ENCODE results near the gene ALDH1B1.
"Not testable (repeated sequence)": the region's sequence is repeated elsewhere in the genome, so short reads cannot be mapped to it uniquely, and the experiment has no call there.

ALDH1B1 gene

GRCh38 chr9:38395653-38396370 lies 3.3 kb downstream of the ALDH1B1 start:
- no peak overlapping the region for H3K27ac ChIP-seq
- TF ChIP-seq ZFX (IDR thresholded peaks at IDR 0.05) (no peak), CTCF (conservative IDR thresholded peaks at IDR 0.05) (no peak)

DNA sequence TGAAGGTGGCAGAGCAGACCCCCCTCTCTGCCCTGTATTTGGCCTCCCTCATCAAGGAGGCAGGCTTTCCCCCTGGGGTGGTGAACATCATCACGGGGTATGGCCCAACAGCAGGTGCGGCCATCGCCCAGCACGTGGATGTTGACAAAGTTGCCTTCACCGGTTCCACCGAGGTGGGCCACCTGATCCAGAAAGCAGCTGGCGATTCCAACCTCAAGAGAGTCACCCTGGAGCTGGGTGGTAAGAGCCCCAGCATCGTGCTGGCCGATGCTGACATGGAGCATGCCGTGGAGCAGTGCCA lies 3.8 kb downstream of the ALDH1B1 start:
- TF ChIP-seq ZFX (IDR thresholded peaks at IDR 0.05): no peak
- TF ChIP-seq CTCF (conservative IDR thresholded peaks at IDR 0.05): no peak
- H3K27ac ChIP-seq: no peak overlapping the region

- H3K27ac ChIP-seq: not testable (repeated sequence)
Measured at GRCh38 chr9:38399191-38399590, 6.7 kb downstream of the ALDH1B1 start.

DNA sequence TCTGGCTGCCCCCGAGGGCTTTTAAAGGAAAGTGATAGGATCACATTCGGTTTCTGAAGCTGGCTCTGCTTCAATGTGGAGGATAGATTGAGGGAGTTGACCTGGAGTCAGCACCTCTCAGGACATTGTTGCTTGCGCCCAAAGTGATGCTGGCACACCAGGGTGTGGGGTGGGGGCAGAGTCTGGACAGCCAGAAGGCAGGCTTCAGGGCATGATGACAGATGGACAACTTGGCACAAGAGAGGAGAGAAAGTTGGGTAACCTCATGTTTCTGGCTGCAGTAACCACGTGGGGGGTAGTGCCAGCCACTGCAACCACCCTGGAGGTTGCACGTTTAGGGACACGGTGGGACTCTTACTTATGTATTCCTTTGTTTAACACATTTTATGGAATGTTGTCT lies 9.5 kb downstream of the ALDH1B1 start:
- TF ChIP-seq CTCF (conservative IDR thresholded peaks at IDR 0.05) (no peak), ZFX (IDR thresholded peaks at IDR 0.05) (no peak)
- no peak overlapping the region for H3K27ac ChIP-seq

GRCh38 chr9:38404314-38404713 lies 11.8 kb downstream of the ALDH1B1 start:
- TF ChIP-seq CTCF (conservative IDR thresholded peaks at IDR 0.05) (no peak), ZFX (IDR thresholded peaks at IDR 0.05) (no peak)
- H3K27ac ChIP-seq: no peak overlapping the region

DNA sequence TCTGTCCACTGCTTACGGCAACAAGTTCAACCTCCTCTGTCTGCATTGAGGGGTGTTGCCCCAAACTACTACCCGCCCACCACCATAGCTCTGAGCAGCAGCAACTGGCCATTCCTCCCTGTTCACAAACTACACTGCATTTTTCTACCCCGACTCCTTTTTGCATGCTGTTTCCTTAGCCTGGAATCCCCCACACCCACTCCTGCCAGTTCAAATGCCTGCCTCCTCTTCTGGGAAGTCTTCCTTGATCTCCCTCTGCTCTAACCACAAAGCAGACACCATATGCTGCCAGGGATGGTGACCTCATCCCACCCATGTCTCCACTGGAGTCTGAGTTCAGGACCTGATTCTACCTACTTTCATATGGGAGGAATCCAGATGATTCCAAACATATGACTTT lies 13.3 kb downstream of the ALDH1B1 start:
- TF ChIP-seq CTCF (conservative IDR thresholded peaks at IDR 0.05) (no peak), ZFX (IDR thresholded peaks at IDR 0.05) (no peak)
- no peak overlapping the region for H3K27ac ChIP-seq

DNA sequence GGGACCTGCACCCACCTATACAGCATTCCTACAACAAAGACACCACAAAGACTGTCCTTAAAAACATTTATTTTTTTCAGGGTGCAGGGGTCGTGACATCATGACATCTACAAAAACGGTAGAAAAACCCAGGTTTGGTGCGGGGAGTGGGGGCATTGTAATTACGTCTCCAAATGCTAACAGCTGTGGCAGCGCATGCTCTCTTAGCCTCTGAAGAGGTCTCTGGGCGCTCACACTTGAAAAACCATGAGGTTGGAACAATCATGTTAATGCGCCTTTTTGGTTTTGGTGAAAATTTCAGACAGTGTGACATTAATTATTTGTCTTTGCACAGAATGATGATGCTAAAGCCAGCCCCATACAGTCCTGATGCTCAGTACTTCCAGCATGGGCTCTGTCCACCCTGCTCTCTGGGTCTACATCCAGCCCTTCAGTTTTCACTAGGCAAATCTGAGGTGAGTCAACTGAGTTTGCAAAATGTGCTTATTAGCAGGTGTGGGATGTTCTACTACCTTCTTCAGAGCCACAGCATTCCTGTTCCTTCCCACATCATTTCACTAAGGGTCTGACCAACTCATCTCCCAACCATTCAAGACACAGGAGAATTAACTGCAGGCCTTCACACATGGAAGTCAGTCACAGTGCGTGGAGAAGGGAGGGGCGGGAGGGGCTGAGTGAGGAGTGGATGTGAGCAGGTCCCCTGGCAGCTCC lies 14.1 kb downstream of the ALDH1B1 start:
- no peak overlapping the region for H3K27ac ChIP-seq
- TF ChIP-seq ZFX (IDR thresholded peaks at IDR 0.05): no peak

DNA sequence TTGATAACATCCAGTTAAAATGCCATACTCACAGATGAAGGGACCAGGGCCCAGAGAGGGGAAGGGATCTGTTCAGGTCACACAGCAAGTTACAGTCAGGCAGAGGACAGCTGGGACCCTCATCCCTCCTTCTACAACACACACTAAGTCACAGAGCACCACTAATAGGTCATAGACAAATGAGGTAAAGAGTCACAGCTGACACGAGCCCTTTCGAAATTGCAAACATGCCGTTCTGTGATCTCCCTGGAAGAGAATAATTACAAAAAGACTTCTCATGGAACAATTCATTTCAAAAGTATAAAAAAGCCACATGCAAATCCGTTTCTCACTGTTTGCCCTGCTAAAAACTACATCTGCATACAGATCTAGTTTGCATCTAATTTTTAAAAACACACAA lies 16.2 kb downstream of the ALDH1B1 start:
- TF ChIP-seq ZFX (IDR thresholded peaks at IDR 0.05) (no peak), CTCF (conservative IDR thresholded peaks at IDR 0.05) (no peak)
- H3K27ac ChIP-seq: no peak overlapping the region
